ENCODE measurements around the gene PPP2R5E.
A peak's percentile ranks its signal among the peaks of the same experiment; 100 is the strongest.

PPP2R5E gene

GRCh38 chr14:63492391-63492790, 50.8 kb downstream of the PPP2R5E start:
- TF ChIP-seq CSRNP3 (CRISPR knock-in tag; IDR thresholded peaks at IDR 0.05) (no peak), GLIS3 (CRISPR knock-in tag; IDR thresholded peaks at IDR 0.05) (no peak), ZNF565 (CRISPR knock-in tag; conservative IDR thresholded peaks at IDR 0.05; ENCODE audit: low read depth) (no peak), ISL1 (CRISPR knock-in tag; IDR thresholded peaks at IDR 0.05) (peak; percentile 69), ESRRG (CRISPR knock-in tag; IDR thresholded peaks at IDR 0.05) (no peak), RARB (CRISPR knock-in tag; IDR thresholded peaks at IDR 0.05) (no peak), PATZ1 (CRISPR knock-in tag; IDR thresholded peaks at IDR 0.05; ENCODE audit: borderline replicate concordance) (no peak), ARNTL (CRISPR knock-in tag; IDR thresholded peaks at IDR 0.05; ENCODE audit: borderline replicate concordance, low read depth) (no peak), ZFP3 (CRISPR knock-in tag; IDR thresholded peaks at IDR 0.05) (0 out of 2 replicates have a peak, but pooled peaks have one; percentile 48), BACH2 (CRISPR knock-in tag; IDR thresholded peaks at IDR 0.05; ENCODE audit: borderline replicate concordance) (no peak), SNAI2 (CRISPR knock-in tag; IDR thresholded peaks at IDR 0.05) (no peak)
- ATAC-seq: peak; percentile 90

GRCh38 chr14:63487724-63488123, 55.5 kb downstream of the PPP2R5E start:
- no peak for TF ChIP-seq ZNF8 (CRISPR knock-in tag; IDR thresholded peaks at IDR 0.05)
- no peak for TF ChIP-seq BACH2 (CRISPR knock-in tag; IDR thresholded peaks at IDR 0.05; ENCODE audit: borderline replicate concordance)
- TF ChIP-seq ISL1 (CRISPR knock-in tag; IDR thresholded peaks at IDR 0.05): no peak
- TF ChIP-seq ZNF70 (CRISPR knock-in tag; IDR thresholded peaks at IDR 0.05): no peak
- no peak for TF ChIP-seq SNAI2 (CRISPR knock-in tag; IDR thresholded peaks at IDR 0.05)
- TF ChIP-seq PATZ1 (CRISPR knock-in tag; IDR thresholded peaks at IDR 0.05; ENCODE audit: borderline replicate concordance): no peak
- no peak for TF ChIP-seq ZC3H10 (CRISPR knock-in tag; IDR thresholded peaks at IDR 0.05)
- TF ChIP-seq ARNTL (CRISPR knock-in tag; IDR thresholded peaks at IDR 0.05; ENCODE audit: borderline replicate concordance, low read depth): no peak
- TF ChIP-seq ZFP30 (CRISPR knock-in tag; IDR thresholded peaks at IDR 0.05): no peak
- TF ChIP-seq TCF4 (CRISPR knock-in tag; IDR thresholded peaks at IDR 0.05; ENCODE audit: borderline replicate concordance): no peak
- no peak for TF ChIP-seq TSHZ2 (CRISPR knock-in tag; IDR thresholded peaks at IDR 0.05)
- no peak for TF ChIP-seq ZFP3 (CRISPR knock-in tag; IDR thresholded peaks at IDR 0.05)
- no peak for TF ChIP-seq OSR1 (CRISPR knock-in tag; IDR thresholded peaks at IDR 0.05)
- TF ChIP-seq CSRNP3 (CRISPR knock-in tag; IDR thresholded peaks at IDR 0.05): no peak
- TF ChIP-seq ESRRG (CRISPR knock-in tag; IDR thresholded peaks at IDR 0.05): no peak
- TF ChIP-seq POU6F1 (CRISPR knock-in tag; IDR thresholded peaks at IDR 0.05; ENCODE audit: borderline replicate concordance, low read depth): no peak
- no peak for TF ChIP-seq RARB (CRISPR knock-in tag; IDR thresholded peaks at IDR 0.05)
- TF ChIP-seq CREB5 (CRISPR knock-in tag; IDR thresholded peaks at IDR 0.05; ENCODE audit: low read depth): no peak
- TF ChIP-seq PPARA (CRISPR knock-in tag; IDR thresholded peaks at IDR 0.05; ENCODE audit: borderline replicate concordance): no peak
- no peak for TF ChIP-seq ZNF565 (CRISPR knock-in tag; conservative IDR thresholded peaks at IDR 0.05; ENCODE audit: low read depth)
- no peak for ATAC-seq
